Measurements from ENCODE around the gene GPATCH2.
"Not testable (repeated sequence)": the region's sequence is repeated elsewhere in the genome, so short reads cannot be mapped to it uniquely, and the experiment has no call there.

Gene GPATCH2

DNA sequence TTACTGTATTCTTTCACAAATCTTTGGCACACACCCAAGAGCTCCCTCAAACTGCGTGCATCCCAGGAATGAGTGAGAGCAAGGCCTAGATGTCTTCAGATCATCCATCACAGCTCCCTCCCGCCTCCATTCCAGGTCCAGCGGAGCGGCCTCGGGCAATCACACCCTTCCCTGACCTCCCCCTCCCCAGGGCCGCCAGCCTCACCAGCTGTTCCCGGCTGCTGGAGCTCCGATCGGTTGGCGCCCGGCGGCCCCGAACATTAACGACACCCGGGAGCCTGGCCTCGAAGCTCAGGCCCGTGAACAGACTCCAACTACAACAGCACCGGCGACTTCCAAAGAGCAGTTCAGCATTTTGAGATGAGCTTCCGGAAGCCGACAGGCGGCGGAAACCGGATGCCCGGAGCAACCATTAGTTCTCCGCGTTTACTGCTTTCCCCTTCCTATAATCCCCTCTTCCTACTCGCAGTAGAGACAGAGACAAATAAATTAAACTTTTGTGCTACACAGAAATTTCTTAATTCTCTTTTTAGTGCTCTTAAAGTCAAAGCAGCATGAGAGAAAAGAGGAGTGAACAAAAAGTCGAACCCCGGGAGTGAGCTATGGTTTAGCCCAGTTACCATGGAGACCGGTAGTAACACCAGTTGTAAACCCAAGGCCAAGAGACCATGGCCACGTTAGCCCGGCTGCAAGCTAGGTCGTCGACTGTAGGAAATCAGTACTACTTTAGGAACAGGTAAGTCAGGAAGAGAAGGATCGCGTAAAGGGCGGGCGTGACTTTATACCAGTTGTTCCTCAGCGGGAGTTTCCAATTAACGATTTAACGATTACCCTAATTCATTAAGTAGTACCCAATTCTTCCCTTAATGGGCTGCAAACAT lies at the start of gene GPATCH2, which contains the start of gene SPATA17:
GPATCH2 (minus strand) TSS at position 380 of the 881 bp plus-strand sequence; CDS start at position 261, 119 bp downstream.
SPATA17 (plus strand) TSS at position 634 of the 881 bp plus-strand sequence; CDS start at position 669, 35 bp downstream.
- DNase-seq, result peak; percentile 90

GRCh38 chr1:217674028-217674729 lies 43.3 kb upstream of the GPATCH2 start:
- DNase-seq, result no peak

- no peak for DNase-seq
Measured at GRCh38 chr1:217673387-217673786, 42.5 kb upstream of the GPATCH2 start.

DNA sequence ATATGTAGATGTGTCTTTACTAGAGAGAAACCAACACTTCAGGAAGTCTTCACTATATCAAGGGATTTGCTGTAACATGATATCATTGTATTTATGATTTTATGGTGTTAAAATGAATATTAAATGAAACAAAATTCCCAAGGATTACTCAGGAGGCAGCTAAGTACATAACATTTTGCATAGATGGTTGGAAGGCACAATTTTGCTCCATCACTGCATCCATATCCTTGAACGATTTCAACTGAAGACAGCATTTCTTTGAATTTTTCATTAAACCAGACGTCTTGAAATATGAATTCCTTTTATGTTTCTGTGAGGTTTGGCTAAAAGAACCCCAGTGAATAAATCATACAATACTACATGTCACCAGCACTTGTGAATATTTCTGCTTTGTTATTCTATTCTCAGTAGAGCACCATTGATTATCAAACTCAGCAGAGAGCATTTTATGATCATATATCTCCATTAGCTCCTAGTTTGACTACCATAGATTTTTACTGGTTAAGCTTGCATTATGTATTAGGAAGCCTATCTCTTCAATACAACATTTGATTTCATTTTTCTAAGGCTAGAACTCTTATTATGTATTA lies 37.6 kb upstream of the GPATCH2 start:
- DNase-seq, result no peak

- no peak for DNase-seq
Measured at GRCh38 chr1:217661407-217661806, 30.5 kb upstream of the GPATCH2 start.

GRCh38 chr1:217660353-217661062 lies 29.6 kb upstream of the GPATCH2 start:
- peak; percentile 90 for DNase-seq

DNA sequence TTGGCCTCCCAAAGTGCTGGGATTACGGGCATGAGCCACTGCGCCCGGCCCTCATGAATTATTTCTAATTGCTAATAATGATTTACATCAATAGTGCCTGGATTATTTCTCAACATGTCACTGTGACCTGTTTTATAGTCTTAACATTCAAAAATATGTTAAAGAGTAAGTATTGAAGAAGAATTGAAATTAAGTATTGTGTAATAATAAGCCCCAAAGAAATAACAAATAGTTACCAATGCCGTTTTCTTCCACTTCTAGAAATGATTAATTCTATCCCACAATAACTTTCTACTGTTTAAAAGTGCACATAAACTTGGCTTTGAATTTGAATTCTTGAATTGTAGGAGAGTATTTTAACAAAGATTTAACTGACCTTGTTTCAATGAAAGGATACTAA lies 19.8 kb upstream of the GPATCH2 start:
- DNase-seq, result no peak

DNA sequence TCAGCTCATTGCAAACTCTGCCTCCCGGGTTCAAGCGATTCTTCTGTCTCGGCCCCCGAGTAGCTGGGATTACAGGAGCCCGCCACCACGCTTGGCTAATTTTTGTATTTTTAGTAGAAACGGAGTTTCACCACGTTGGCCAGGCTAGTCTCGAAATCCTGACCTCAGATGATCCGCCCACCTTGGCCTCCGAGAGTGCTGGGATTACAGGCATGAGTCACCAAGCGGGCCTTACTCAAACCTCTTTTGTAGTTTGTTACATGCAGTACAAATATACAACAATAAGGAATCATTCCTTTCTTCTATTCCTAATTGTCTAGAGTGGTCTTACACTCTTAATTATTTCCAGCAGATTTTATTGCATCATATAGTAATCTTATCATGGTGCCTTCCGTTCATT lies 16.9 kb upstream of the GPATCH2 start:
- DNase-seq, result no peak

GRCh38 chr1:217642455-217642854 lies 11.6 kb upstream of the GPATCH2 start:
- no peak for DNase-seq

GRCh38 chr1:217627431-217627830 lies 3.5 kb downstream of the GPATCH2 start:
- DNase-seq, result no peak

DNA sequence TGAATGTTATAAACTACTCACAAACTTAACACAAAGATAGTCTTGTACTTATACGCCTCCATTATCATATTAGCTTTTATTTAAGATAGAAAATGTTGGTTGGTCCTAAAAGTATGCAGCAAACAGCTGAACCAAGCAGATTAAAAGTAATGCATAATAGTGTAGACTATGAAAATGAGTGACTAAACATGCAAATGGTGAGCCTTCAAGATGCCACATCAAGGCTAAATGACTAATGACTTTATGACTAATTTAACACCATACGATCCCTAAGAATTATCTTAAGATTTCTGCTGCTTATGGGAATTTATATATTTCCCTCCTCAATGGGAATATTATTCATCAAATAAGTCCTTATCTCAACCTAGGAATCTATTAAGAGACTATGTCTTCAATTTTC lies 4.6 kb downstream of the GPATCH2 start:
- peak; percentile 14 for DNase-seq

DNA sequence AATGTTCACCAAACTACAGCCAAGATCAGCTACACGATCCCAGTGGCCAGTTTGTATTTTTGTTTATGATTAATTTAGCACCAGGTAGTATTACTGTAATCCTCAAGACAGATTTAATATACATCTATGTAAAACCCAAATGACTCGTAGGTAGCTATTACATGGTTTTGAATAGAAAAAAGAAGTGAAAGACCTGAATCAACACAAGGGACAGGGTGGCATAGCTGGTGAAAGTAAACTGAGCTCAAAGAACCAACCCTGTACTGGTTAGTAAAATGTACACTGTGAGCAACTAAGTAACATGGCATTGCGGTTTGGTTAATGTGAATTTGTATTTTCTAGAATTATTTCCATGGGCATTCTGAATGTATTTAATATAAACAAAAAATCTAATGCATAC lies 8.8 kb downstream of the GPATCH2 start:
- DNase-seq, result no peak

GRCh38 chr1:217620814-217621213 lies 10.1 kb downstream of the GPATCH2 start:
- DNase-seq, result no peak

DNA sequence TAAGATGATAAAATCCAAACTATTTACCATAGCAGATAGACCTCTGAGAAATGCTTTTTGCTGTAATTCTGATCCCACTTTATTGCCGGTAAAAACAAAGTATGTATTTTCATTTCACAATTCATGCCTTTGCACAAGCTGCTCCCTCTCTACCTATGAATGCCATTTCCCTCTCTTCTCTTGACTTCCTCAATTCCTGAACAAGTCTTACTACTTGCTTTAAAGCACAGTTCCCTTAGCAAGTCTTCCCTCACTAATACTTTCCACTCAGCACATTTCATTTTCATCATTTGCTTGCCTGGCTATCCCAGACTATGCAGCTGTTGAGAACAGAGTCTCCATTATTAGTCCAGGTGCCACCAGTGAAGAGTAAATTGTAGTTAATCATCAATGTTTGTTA lies 13.8 kb downstream of the GPATCH2 start:
- no peak for DNase-seq

GRCh38 chr1:217614200-217614712 lies 16.6 kb downstream of the GPATCH2 start:
- no peak for DNase-seq

DNA sequence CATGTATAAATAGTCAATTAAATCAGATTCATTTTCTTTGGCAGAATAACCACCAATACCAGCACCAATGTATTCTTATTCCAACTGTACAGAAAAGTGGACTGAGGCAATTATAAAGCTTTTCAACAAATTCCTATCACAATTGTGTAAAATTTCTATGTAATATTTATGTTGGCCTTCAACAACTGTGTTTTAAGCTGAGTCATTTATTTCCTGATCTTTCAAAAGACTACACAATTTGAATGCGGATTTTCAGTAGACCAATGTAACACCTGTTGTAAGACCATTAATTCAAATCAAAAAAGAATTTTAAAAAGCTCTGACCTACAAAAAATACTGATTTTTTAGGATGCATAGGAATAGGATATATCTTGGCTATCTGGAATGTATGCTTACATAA lies 25.5 kb downstream of the GPATCH2 start:
- DNase-seq, result no peak

- no peak for DNase-seq
Measured at GRCh38 chr1:217602380-217602779, 28.5 kb downstream of the GPATCH2 start.

DNA sequence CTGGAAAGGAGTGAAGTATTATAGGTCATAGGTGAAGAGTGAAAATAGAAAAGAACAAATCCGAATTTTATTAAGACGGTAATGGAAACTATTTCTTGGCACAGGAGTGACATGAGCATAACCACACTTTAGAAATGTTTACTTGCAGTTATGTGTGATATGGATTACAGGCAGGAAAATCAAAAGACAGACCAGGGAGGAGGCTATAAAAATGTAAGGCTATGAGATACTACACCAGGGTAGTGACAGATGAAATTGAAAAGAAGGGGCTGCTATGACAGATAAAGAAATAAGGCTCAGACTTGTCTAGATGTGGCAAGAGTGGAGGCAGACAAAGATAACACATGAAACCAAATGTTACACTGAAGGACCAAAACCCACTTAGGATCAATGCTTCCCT lies 31.7 kb downstream of the GPATCH2 start:
- no peak for DNase-seq

DNA sequence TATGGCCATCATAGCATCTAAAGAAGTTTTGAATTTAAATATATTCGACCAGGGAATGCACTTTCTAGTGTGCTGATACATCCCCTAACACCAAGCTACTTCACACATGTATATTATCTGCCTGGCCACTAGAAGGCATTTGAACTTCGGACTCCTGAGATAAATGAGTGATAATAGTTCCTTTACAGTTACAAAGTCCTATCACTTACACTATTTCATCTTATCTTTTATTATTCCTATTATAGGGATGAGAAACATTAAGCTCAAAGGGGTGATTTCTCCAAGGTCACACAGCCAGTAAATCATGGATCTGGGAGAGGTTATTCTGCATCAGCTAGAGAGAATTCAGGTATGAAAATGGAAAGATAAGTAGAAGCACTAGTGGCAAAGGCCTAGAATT lies 40.3 kb downstream of the GPATCH2 start:
- DNase-seq, result no peak

- DNase-seq, result peak; percentile 64
Measured at GRCh38 chr1:217586586-217586985, 44.3 kb downstream of the GPATCH2 start.

- DNase-seq, result peak; percentile 8
Measured at GRCh38 chr1:217585577-217585976, 45.3 kb downstream of the GPATCH2 start.

DNA sequence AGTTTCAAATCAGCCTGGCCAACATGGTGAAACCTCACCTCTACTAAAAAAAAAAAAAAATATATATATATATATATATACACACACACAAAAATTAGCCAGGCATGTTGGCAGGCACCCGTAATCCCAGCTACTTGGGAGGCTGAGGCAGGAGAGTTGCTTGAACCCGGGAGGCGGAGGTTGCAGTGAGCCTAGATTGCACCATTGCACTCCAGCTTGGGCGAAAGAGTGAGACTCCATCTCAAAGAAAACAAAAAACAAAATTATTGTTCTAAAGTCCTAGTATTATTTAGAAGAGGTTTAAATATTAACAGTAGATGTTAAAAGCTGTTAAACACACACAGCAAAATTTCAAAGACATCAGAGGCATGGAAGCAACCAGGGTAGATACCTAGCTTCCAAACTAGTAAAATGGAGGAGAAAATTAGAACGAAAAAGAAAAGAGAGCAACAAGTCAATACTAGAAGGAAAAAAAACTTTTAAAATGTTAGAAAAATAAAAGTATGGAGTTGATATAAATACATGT lies 46.5 kb downstream of the GPATCH2 start:
- DNase-seq, result not testable (repeated sequence)

All from HCEC 1CT (cell line).